Astrocyte of the hippocampus (primary cell): ENCODE data around the gene C3orf49.

Experiments used
- DNase-seq: peaks from one replicate; pipeline ENCODE4 v3.0.0; 2011; ENCODE audit warnings: low read depth, low spot score

Gene C3orf49

DNA sequence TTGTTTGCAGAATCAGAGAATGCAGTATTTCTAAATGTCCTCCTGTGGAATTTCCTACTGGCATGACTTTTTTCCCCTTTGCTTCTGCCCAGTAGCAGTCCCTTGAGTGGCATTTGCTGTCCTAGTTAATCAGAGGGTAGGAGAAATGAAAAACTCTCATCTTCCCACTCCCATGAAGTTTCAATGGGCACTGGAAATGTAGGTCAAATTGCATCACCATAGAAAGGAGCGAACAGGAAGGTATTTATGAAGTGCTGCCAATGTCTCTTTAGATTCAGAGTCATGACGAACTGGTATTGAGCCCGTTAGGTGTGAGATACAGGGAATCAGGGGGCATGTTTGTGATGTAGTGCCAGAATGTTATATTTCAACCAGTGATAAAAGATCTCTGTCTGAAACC is 67.8 kb downstream of the C3orf49 start:
- no peak for DNase-seq

GRCh38 chr3:63891518-63891917 is 72.4 kb downstream of the C3orf49 start:
- DNase-seq, result no peak

DNA sequence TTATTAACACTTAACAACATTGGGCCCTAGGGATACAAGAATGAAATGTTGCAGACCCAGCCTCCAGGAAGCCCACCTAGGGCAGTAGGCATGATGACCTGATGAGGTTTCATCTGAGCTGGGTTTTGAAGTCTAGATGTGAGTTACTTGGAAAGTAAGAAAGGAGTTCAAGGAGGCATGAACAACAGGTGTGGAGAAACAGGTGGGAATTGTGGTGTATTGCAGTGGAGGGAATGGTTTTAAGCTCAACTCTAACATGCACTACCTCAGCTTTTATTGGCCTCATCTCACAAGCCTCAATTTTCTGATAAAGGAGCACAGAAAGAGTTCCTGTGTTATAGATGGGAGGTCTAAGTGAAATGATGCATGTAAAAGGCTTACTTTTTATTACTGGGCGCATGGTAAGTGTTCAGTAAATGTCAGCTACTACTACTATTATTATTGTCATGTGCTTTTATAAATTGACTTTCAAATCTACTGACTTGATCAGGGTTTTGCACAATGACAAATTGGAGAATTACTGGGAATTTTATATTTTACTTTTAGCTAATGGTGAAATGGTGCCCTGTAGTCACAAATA is 73.8 kb downstream of the C3orf49 start:
- DNase-seq, result no peak

DNA sequence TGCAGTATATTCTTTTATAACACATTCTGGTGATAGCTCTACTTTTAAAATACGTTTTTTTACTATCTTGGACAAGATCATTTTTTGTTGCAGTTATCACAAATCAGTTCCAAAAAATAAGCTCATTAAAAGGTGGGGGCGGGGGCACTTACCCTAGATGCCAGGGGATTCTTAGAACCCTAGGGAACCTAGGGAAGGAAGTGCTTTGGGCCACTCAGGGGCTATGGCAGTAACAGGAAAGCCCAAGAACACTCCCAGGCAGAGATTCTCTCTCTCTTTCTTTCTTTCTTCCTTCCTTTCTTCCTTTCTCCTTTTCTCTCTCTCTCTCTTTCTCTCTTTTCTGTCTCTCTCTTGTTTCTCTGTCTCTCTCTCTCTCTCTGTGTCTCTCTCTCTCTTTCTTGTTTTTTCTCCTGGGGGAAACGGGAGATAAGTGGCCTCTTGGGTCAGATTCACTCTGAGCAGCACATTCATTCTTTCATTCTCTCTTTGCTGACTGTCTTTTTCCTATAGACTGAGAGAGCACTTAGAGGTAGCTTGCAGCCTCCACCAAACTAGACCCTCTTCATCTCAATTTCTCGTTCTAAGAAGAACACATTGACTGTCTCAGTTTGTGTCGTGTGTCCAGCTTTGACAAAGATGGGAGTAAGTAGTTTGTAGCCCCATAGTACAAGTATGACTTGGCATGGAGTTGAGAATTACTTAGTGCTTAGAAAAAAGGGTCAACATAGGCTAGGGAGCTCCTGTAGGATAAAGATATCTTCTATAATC is 76.5 kb downstream of the C3orf49 start:
- no peak for DNase-seq

GRCh38 chr3:63896332-63897030 is 77.4 kb downstream of the C3orf49 start:
- no peak for DNase-seq
